Gastrocnemius medialis (tissue), 4 donors: ENCODE data around the gene VPS8. TPM values are rescaled to one million over a fixed set of nuclear protein-coding genes. Genes with fewer than 3 reads are reported as not detected.
A peak's percentile ranks its signal among the peaks of the same experiment; 100 is the strongest.

ENCODE experiments used
- ATAC-seq, 2 donors: fragments of 150-250 bp; one replicate each; pipeline ENCODE4 v1.9.1; 2016
- DNase-seq, 2 donors: peaks; one replicate each; pipeline ENCODE4 v3.0.0-alpha.2; 2019
- H3K27ac ChIP-seq, 4 donors: fragments of 200-600 bp; sonication (generic); 1 replicate in 1 of 4; 2 replicates in 3 of 4; pipeline ENCODE4 v1.5.1; 2016 to 2018; ENCODE audit warnings: mild to moderate bottlenecking in 2 of 4, moderate library complexity in 1 of 4
- H3K27me3 ChIP-seq, 3 donors: fragments of 200-600 bp; sonication (generic) in 2 of 3; 1 replicate in 1 of 3; 2 replicates in 2 of 3; pipeline versions ENCODE4 v1.5.1 to v1.6.0; 2016 to 2019; ENCODE audit warnings: mild to moderate bottlenecking in 1 of 3, moderate library complexity in 1 of 3
- H3K36me3 ChIP-seq, 2 donors: fragments of 200-600 bp; sonication (generic) in 1 of 2; one replicate each; pipeline ENCODE4 v1.5.1; 2017 to 2018
- H3K4me1 ChIP-seq, 2 donors: fragments of 200-600 bp; sonication (generic) in 1 of 2; one replicate each; pipeline ENCODE4 v1.5.1; 2016 to 2017; ENCODE audit warnings: mild to moderate bottlenecking in 2 of 2
- H3K4me3 ChIP-seq, 4 donors: fragments of 200-600 bp; sonication (generic) in 3 of 4; 1 replicate in 1 of 4; 2 replicates in 3 of 4; pipeline ENCODE4 v1.5.1; 2016 to 2019; ENCODE audit warnings: mild to moderate bottlenecking in 2 of 4
- H3K9me3 ChIP-seq, 3 donors: fragments of 200-600 bp; sonication (generic) in 2 of 3; 1 replicate in 1 of 3; 2 replicates in 2 of 3; pipeline ENCODE4 v1.5.1; 2016 to 2019
- CTCF ChIP-seq, 5 experiments: fragments of 450-650 bp in 3 of 5; fragments of 200-600 bp in 2 of 5; sonication (generic) in 2 of 5; IDR thresholded peaks in 4 of 5; conservative IDR thresholded peaks in 1 of 5; 1 replicate in 4 of 5; 2 replicates in 1 of 5; pipeline ENCODE4 v1.5.1; 2016 to 2019; ENCODE audit warnings: antibody characterized with exemption in 5 of 5, mild to moderate bottlenecking in 3 of 5, moderate library complexity in 3 of 5
- POLR2A ChIP-seq, 2 donors: fragments of 450-650 bp; IDR thresholded peaks; one replicate each; pipeline ENCODE4 v1.6.1; 2017; ENCODE audit warnings: antibody characterized with exemption in 2 of 2, mild to moderate bottlenecking in 2 of 2, moderate library complexity in 2 of 2
- in situ Hi-C, 4 donors: fragments of 200-750 bp; cut with MboI; loops; one replicate each; pipeline versions ENCODE4 v1.15.0 to v1.8.0; 2017; ENCODE audit warnings: low sequenced_read_pairs in 4 of 4
- intact Hi-C: fragments of 100-400 bp; cut with DNase I; formaldehyde crosslinking; loops from one replicate; pipeline ENCODE4 v1.15.1; 2023; ENCODE audit warnings: low total_unique reads
- total RNA-seq, 4 donors: library from RNA; depleted of rRNA; stranded (reverse); fragments of >200 nt; gene quantifications; one replicate each; pipeline versions ENCODE4 v1.1.0 to v1.2.3, GENCODE V29; 2016

Gene VPS8
- total RNA-seq, 4 donors from 2014 or later: 37.2 to 64.1 (median 51.2) TPM

GRCh38 chr3:184776916-184777315 is 35.0 kb upstream of the VPS8 start:
- DNase-seq: no peak
- no peak for ATAC-seq
- Histone ChIP-seq H3K4me3 (no peak overlapping the region), H3K4me1 (no peaks in the 10 kb centered on the region), H3K27me3 (peaks cover 0 to 3% (median 0%) of the 10 kb centered on the region in 3 donors), H3K27ac (no peak overlapping the region), H3K36me3 (no peaks in the 10 kb centered on the region), H3K9me3 (no peaks in the 10 kb centered on the region)
- TF ChIP-seq POLR2A (IDR thresholded peaks at IDR 0.05): no peak
- TF ChIP-seq CTCF (IDR thresholded peaks at IDR 0.05 in 4 of 5, conservative IDR thresholded peaks at IDR 0.05 in 1 of 5): no peak
- intact Hi-C loops: loop anchor here (1.0 to 10.0 kb wide), 3 partner anchors 50 to 412 kb away; partner anchors contain the start of genes CLCN2, EPHB3 and POLR2H
- in situ Hi-C loops: loop anchor here in 2 of 4 donors (25.0 kb wide), 2 partner anchors 415 to 890 kb away; partner anchors contain the start of genes CLCN2 (in 1 of the 2), PARL (in 1 of the 2) and POLR2H (in 1 of the 2)

GRCh38 chr3:184777566-184778356 is 34.2 kb upstream of the VPS8 start:
- in situ Hi-C loops (loop anchor here in 2 of 4 donors (25.0 kb wide), 2 partner anchors 415 to 890 kb away; partner anchors contain the start of genes CLCN2 (in 1 of the 2), PARL (in 1 of the 2) and POLR2H (in 1 of the 2)), intact Hi-C loops (loop anchor here (1.0 to 10.0 kb wide), 3 partner anchors 50 to 413 kb away; partner anchors contain the start of genes CLCN2, EPHB3 and POLR2H)
- TF ChIP-seq POLR2A (IDR thresholded peaks at IDR 0.05) (no peak), CTCF (IDR thresholded peaks at IDR 0.05 in 4 of 5, conservative IDR thresholded peaks at IDR 0.05 in 1 of 5) (peak; percentile 83 to 92 (median 87))
- H3K36me3 ChIP-seq: no peaks in the 10 kb centered on the region
- DNase-seq: peak; percentile 74 to 88
- no peak overlapping the region for H3K27ac ChIP-seq
- peak; percentile 94 to 97 for ATAC-seq
- H3K9me3 ChIP-seq: no peaks in the 10 kb centered on the region
- H3K27me3 ChIP-seq: peaks cover 0 to 3% (median 0%) of the 10 kb centered on the region in 3 donors
- H3K4me3 ChIP-seq: no peak overlapping the region
- H3K4me1 ChIP-seq: no peaks in the 10 kb centered on the region

- H3K4me3 ChIP-seq: no peak overlapping the region
- H3K4me1 ChIP-seq: no peaks in the 10 kb centered on the region
- TF ChIP-seq CTCF (IDR thresholded peaks at IDR 0.05 in 4 of 5, conservative IDR thresholded peaks at IDR 0.05 in 1 of 5) (no peak), POLR2A (IDR thresholded peaks at IDR 0.05) (no peak)
- no peaks in the 10 kb centered on the region for H3K9me3 ChIP-seq
- in situ Hi-C loops: loop anchor here in 2 of 4 donors (25.0 kb wide), 2 partner anchors 416 to 891 kb away; partner anchors contain the start of genes CLCN2 (in 1 of the 2), PARL (in 1 of the 2) and POLR2H (in 1 of the 2)
- H3K27me3 ChIP-seq: peaks cover 0 to 3% (median 0%) of the 10 kb centered on the region in 3 donors
- ATAC-seq (no peak), DNase-seq (no peak)
- H3K36me3 ChIP-seq: no peaks in the 10 kb centered on the region
- intact Hi-C loops: loop anchor here (5.0 to 10.0 kb wide), 2 partner anchors 51 to 414 kb away; partner anchors contain the start of genes CLCN2 and POLR2H
- no peak overlapping the region for H3K27ac ChIP-seq
These were observed 33.3 kb upstream of the VPS8 start for GRCh38 chr3:184778426-184779332.

- no peak for DNase-seq
- in situ Hi-C loops (loop anchor here in 2 of 4 donors (25.0 kb wide), 2 partner anchors 419 to 894 kb away; partner anchors contain the start of genes CLCN2 (in 1 of the 2), PARL (in 1 of the 2) and POLR2H (in 1 of the 2)), intact Hi-C loops (no loop called here)
These were observed 30.9 kb upstream of the VPS8 start for GRCh38 chr3:184780981-184781515.

More at GRCh38 chr3:184780981-184781515, 30.9 kb upstream of the VPS8 start:
- peaks cover 0 to 3% (median 0%) of the 10 kb centered on the region in 3 donors for H3K27me3 ChIP-seq
- no peak for ATAC-seq
- H3K27ac ChIP-seq: no peak overlapping the region
- no peaks in the 10 kb centered on the region for H3K36me3 ChIP-seq
- H3K4me1 ChIP-seq: peaks cover 0 to 1% of the 10 kb centered on the region in 2 donors
- no peaks in the 10 kb centered on the region for H3K9me3 ChIP-seq
- H3K4me3 ChIP-seq: no peak overlapping the region
- TF ChIP-seq CTCF (IDR thresholded peaks at IDR 0.05 in 4 of 5, conservative IDR thresholded peaks at IDR 0.05 in 1 of 5): no peak
